A673 (cell line): ENCODE results near the gene TSPAN2. TPM values are rescaled to one million over a fixed set of nuclear protein-coding genes. Genes with fewer than 3 reads are reported as not detected.

Source experiments
- BruUV-seq: library from RNA; stranded (reverse); fragments of 400-500 nt; replicated peaks from 2 replicates; lab custom pipeline; 2021; lab: Mats Ljungman, UMichigan
- CTCF ChIA-PET: fragments of 300-600 bp; sonication (Branson Sonifier 250); formaldehyde crosslinking; loops from one replicate; lab custom pipeline; 2022; ENCODE audit warnings: antibody characterized with exemption; lab: Charles Lee
- POLR2A ChIA-PET: fragments of 300-600 bp; sonication (Branson Sonifier 250); formaldehyde crosslinking; loops from one replicate; lab custom pipeline; 2022; ENCODE audit warnings: antibody characterized with exemption; ENCODE audit not compliant: low non-redundant PET; lab: Charles Lee
- DNase-seq: peaks from one replicate; pipeline ENCODE4 v3.0.0-alpha.2; 2015; ENCODE audit warnings: low spot score
- H3K27ac ChIP-seq: fragments of 200-600 bp; sonication (generic); 2 replicates; pipeline ENCODE4 v1.5.1; 2016; ENCODE audit warnings: mixed run types, low read depth, mild to moderate bottlenecking, mixed read lengths, antibody characterized with exemption, low read length; ENCODE audit not compliant: poor library complexity, severe bottlenecking
- H3K27me3 ChIP-seq: fragments of 200-600 bp; sonication (generic); replicated peaks from 2 replicates; pipeline ENCODE4 v1.6.1; 2017; ENCODE audit warnings: mixed run types, low read depth, mild to moderate bottlenecking, mixed read lengths, antibody characterized with exemption, low read length; ENCODE audit not compliant: insufficient read depth, poor library complexity
- H3K36me3 ChIP-seq: fragments of 200-600 bp; sonication (generic); 2 replicates; pipeline ENCODE4 v1.6.1; 2016; ENCODE audit warnings: mixed run types, mild to moderate bottlenecking, mixed read lengths, antibody characterized with exemption, low read length; ENCODE audit not compliant: insufficient read depth, poor library complexity, severe bottlenecking
- H3K4me1 ChIP-seq: fragments of 200-600 bp; sonication (generic); 2 replicates; pipeline ENCODE4 v1.6.1; 2017; ENCODE audit warnings: mixed run types, mild to moderate bottlenecking, mixed read lengths, antibody characterized with exemption, low read length; ENCODE audit not compliant: insufficient read depth, poor library complexity, severe bottlenecking
- H3K4me3 ChIP-seq: fragments of 200-600 bp; sonication (generic); 2 replicates; pipeline ENCODE4 v1.5.1; 2016; ENCODE audit warnings: low read depth, mixed run types, mild to moderate bottlenecking, mixed read lengths, low read length; ENCODE audit not compliant: poor library complexity, severe bottlenecking
- H3K9me3 ChIP-seq: fragments of 200-600 bp; sonication (generic); 2 replicates; pipeline ENCODE4 v1.6.1; 2016; ENCODE audit warnings: mixed run types, low read depth, mild to moderate bottlenecking, mixed read lengths, antibody characterized with exemption, low read length; ENCODE audit not compliant: poor library complexity, severe bottlenecking
- EZH2 ChIP-seq: fragments of 200-600 bp; sonication (generic); IDR thresholded peaks from 2 replicates; pipeline ENCODE4 v1.6.1; 2017; ENCODE audit warnings: borderline replicate concordance, low read depth, mild to moderate bottlenecking, mixed read lengths, antibody characterized with exemption, low read length; ENCODE audit not compliant: poor library complexity, severe bottlenecking
- intact Hi-C: fragments of 100-400 bp; cut with micrococcal nuclease; formaldehyde crosslinking; loops from one replicate; pipeline ENCODE4 v1.10.0; 2022; ENCODE audit not compliant: unreplicated experiment
- total RNA-seq: library from RNA; stranded (reverse); gene quantifications from 2 replicates; pipeline ENCODE4 v1.2.3, GENCODE V29; 2021
- TF ChIP-seq, protein P1 (sequence below): fragments of 300-800, 200-600 bp; sonication (generic); conservative IDR thresholded peaks from 2 replicates; pipeline ENCODE4 v1.5.1; 2017; ENCODE audit warnings: low read depth, mild to moderate bottlenecking, antibody characterized with exemption, low read length, moderate library complexity, mixed read lengths

The TSPAN2 gene
- total RNA-seq, 1 experiment from 2014 or later: 2.8 TPM

DNA sequence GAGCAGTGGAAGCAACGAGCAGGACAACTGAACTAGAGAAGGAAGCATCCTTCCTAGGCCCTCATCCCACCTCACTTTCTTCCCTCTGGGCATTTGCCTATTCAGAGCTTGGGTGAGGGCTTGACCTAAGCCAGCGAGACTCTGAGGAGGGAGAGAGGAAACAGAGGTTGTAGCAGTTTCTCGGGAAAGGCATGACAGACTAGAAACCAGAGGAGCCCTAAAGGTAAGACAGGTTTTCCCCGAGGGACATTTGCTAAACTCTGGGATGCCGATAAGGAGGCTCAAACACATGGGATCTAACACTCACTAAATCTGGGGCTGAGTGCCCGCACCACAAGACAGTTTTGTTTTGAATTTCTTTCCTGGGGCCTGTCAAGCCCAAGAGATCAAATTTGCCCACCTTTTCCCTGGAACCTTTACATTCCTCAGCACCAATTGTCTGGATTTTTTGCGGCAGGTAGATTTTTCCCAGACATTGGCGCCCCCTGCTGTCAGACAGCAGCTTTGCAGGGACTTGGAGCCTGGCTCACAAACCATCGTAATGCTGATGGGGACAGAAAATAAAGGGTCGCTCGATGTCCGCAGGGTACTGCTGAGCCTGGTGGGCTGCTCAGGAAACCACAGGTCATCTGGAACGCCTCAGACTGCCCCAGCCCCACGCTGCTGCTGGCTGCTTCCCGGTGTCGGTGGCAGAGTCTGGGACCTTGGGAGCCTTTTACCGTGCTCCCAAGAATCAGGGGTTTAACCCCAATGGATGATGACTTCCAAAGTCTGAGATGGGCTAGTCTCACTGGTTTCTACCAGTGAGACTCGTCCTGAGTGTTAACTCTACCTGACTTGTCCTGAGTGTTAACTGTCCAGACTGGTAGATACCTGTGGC is 23.4 kb upstream of the TSPAN2 start:
- no peaks in the 10 kb centered on the region for H3K9me3 ChIP-seq
- H3K36me3 ChIP-seq: no peaks in the 10 kb centered on the region
- no peaks in the 10 kb centered on the region for H3K4me1 ChIP-seq
- peak; percentile 40 for DNase-seq
- no peaks in the 10 kb centered on the region for H3K27me3 ChIP-seq
- CTCF ChIA-PET: interaction anchor here (0.6 to 1.5 kb wide), 4 partner anchors 21 to 483 kb away, joined by 3 to 4 read pairs (median 4); no protein-coding TSS in a partner anchor
- H3K27ac ChIP-seq: no peak overlapping the region
- POLR2A ChIA-PET: no interaction called here
- TF ChIP-seq, protein P1, sequence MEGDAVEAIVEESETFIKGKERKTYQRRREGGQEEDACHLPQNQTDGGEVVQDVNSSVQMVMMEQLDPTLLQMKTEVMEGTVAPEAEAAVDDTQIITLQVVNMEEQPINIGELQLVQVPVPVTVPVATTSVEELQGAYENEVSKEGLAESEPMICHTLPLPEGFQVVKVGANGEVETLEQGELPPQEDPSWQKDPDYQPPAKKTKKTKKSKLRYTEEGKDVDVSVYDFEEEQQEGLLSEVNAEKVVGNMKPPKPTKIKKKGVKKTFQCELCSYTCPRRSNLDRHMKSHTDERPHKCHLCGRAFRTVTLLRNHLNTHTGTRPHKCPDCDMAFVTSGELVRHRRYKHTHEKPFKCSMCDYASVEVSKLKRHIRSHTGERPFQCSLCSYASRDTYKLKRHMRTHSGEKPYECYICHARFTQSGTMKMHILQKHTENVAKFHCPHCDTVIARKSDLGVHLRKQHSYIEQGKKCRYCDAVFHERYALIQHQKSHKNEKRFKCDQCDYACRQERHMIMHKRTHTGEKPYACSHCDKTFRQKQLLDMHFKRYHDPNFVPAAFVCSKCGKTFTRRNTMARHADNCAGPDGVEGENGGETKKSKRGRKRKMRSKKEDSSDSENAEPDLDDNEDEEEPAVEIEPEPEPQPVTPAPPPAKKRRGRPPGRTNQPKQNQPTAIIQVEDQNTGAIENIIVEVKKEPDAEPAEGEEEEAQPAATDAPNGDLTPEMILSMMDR: peak; percentile 95
- no peak for TF ChIP-seq EZH2
- H3K4me3 ChIP-seq: no peak overlapping the region
- BruUV-seq: no TSS peak
- intact Hi-C loops: loop anchor here (2.0 to 5.0 kb wide), 3 partner anchors 60 to 765 kb away; no protein-coding TSS in a partner anchor

DNA sequence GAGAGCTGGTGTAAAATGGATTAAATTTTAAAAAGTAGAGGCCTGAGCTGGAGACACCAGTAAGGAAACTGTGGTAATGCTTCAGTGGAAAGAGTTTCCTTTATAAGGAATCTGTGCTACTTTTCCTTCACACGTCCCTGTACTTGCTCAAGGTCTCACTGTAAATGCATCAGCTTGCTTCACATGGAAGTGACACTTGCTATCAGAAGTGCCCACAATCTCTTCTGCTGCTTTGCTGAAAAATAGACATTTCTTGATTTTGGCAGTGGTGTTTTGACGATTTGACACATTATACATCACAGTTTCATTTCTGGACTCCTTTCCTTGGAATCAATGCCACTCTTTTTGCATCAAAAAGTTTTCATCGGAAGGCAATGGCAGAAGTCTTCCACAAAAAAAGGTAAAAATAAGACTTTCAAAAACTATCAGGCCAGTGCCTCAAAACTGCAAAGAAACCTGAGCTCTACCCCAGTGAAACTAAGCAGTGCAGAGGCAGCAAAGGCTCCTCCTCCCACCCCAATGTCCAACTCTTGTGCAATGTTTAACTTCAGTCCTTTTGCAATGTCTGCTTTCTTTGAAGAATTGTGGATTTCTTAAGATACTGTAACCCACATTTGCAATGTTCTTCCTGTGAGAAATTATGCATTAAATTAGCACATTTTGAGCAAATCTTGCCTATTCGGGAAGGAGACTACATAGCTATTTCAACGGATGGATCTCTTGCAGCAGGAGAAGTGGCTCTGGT is 18.4 kb upstream of the TSPAN2 start:
- Histone ChIP-seq H3K27me3 (no peaks in the 10 kb centered on the region), H3K27ac (no peak overlapping the region), H3K4me1 (no peaks in the 10 kb centered on the region), H3K36me3 (no peaks in the 10 kb centered on the region), H3K4me3 (no peak overlapping the region), H3K9me3 (no peaks in the 10 kb centered on the region)
- no TSS peak for BruUV-seq
- ChIA-PET POLR2A (interaction anchor here (0.5 kb wide), 1 partner anchor 696 kb away, joined by 3 read pairs; no protein-coding TSS in a partner anchor), CTCF (no interaction called here)
- intact Hi-C loops: no loop called here
- TF ChIP-seq EZH2: no peak
- TF ChIP-seq, protein P1: no peak
- no peak for DNase-seq

- ChIA-PET POLR2A (no interaction called here), CTCF (no interaction called here)
- intact Hi-C loops: no loop called here
- no TSS peak for BruUV-seq
- no peak for DNase-seq
- no peaks in the 10 kb centered on the region for H3K36me3 ChIP-seq
- TF ChIP-seq EZH2: no peak
- TF ChIP-seq, protein P1: no peak
- no peak overlapping the region for H3K4me3 ChIP-seq
- H3K4me1 ChIP-seq: no peaks in the 10 kb centered on the region
- H3K27ac ChIP-seq: no peak overlapping the region
- H3K9me3 ChIP-seq: no peaks in the 10 kb centered on the region
- H3K27me3 ChIP-seq: no peaks in the 10 kb centered on the region
Measured at GRCh38 chr1:115105831-115106230, 16.5 kb upstream of the TSPAN2 start.
